Endothelial cell of umbilical vein (primary cell): ENCODE measurements around the gene N4BP2. TPM values are rescaled to one million over a fixed set of nuclear protein-coding genes. Genes with fewer than 3 reads are reported as not detected.
"Not testable (repeated sequence)": the region's sequence is repeated elsewhere in the genome, so short reads cannot be mapped to it uniquely, and the experiment has no call there.

ENCODE experiments used
- BruUV-seq: library from RNA; stranded (reverse); fragments of 400-500 nt; replicated peaks from 2 replicates; lab custom pipeline; 2021; lab: Mats Ljungman, UMichigan
- CTCF ChIA-PET: fragments of 300-600, 350-600 bp; sonication (Branson Sonifier 250); formaldehyde crosslinking; loops from one replicate; lab custom pipeline; 2021; ENCODE audit warnings: antibody characterized with exemption, inconsistent platforms; lab: Charles Lee
- POLR2A ChIA-PET: fragments of 300-600, 350-600 bp; sonication (Branson Sonifier 250); formaldehyde crosslinking; loops from one replicate; lab custom pipeline; 2021; ENCODE audit warnings: antibody characterized with exemption, inconsistent platforms; lab: Charles Lee
- DNase-seq: peaks from one replicate; pipeline ENCODE4 v3.0.0-alpha.2; 2011; ENCODE audit warnings: low read depth, low spot score
- FAIRE-seq: peaks from 2 replicates; lab custom pipeline; 2011; peaks lifted over from hg19 to GRCh38; lab: Jason Lieb, UNC
- H2AFZ ChIP-seq: 2 replicates; pipeline ENCODE4 v1.6.0; 2012; ENCODE audit warnings: low read depth, low read length, control low read depth, inconsistent platforms
- H3K27ac ChIP-seq: 2 replicates; pipeline ENCODE4 v1.5.1; 2011; ENCODE audit warnings: low read depth, mild to moderate bottlenecking, control low read depth, low read length, moderate library complexity; ENCODE audit not compliant: insufficient read depth
- H3K27me3 ChIP-seq, 2 experiments: 2 replicates each; pipeline versions ENCODE4 v1.6.0 to v1.6.1; 2011; ENCODE audit warnings: low read length in 2 of 2, mixed read lengths in 1 of 2; ENCODE audit not compliant: control insufficient read depth in 2 of 2, insufficient read depth in 2 of 2
- H3K36me3 ChIP-seq, 2 experiments: 2 replicates in 1 of 2; 3 replicates in 1 of 2; pipeline ENCODE4 v1.5.1; 2011; ENCODE audit warnings: low read length in 2 of 2, mild to moderate bottlenecking in 1 of 2, moderate library complexity in 1 of 2; ENCODE audit not compliant: control insufficient read depth in 2 of 2, insufficient read depth in 2 of 2; ENCODE audit errors: extremely low read depth in 1 of 2
- H3K4me1 ChIP-seq: 3 replicates; pipeline ENCODE4 v1.5.1; 2011; ENCODE audit warnings: mild to moderate bottlenecking, low read length; ENCODE audit not compliant: control insufficient read depth, insufficient read depth; ENCODE audit errors: extremely low read depth
- H3K4me2 ChIP-seq: 2 replicates; pipeline ENCODE4 v1.6.1; 2011; ENCODE audit warnings: low read length, control low read depth, mixed read lengths; ENCODE audit not compliant: insufficient read depth
- H3K4me3 ChIP-seq, 3 experiments: fragments of 200-600 bp in 1 of 3; sonication (generic), shearing (Covaris generic) in 1 of 3; replicated peaks in 1 of 3; 2 replicates each; pipeline ENCODE4 v1.5.1; 2011 to 2016; ENCODE audit warnings: control low read depth in 3 of 3, low read length in 3 of 3, mild to moderate bottlenecking in 2 of 3, inconsistent platforms in 1 of 3, low read depth in 1 of 3, moderate library complexity in 1 of 3; ENCODE audit not compliant: insufficient read depth in 1 of 3
- H3K79me2 ChIP-seq: 2 replicates; pipeline ENCODE4 v1.6.0; 2012; ENCODE audit warnings: low read length, inconsistent platforms; ENCODE audit not compliant: control insufficient read depth, insufficient read depth
- H3K9ac ChIP-seq: replicated peaks from 2 replicates; pipeline ENCODE3; 2011; ENCODE audit warnings: low read length, control low read depth; ENCODE audit not compliant: insufficient read depth; ENCODE audit errors: extremely low read depth
- H3K9me1 ChIP-seq: replicated peaks from 3 replicates; pipeline ENCODE4 v1.6.0; 2011; ENCODE audit warnings: mild to moderate bottlenecking, low read length; ENCODE audit not compliant: control insufficient read depth, insufficient read depth; ENCODE audit errors: extremely low read depth
- H3K9me3 ChIP-seq: replicated peaks from 2 replicates; pipeline ENCODE4 v1.5.1; 2012; ENCODE audit warnings: low read length, inconsistent platforms; ENCODE audit not compliant: control insufficient read depth, insufficient read depth
- H4K20me1 ChIP-seq: replicated peaks from 2 replicates; pipeline ENCODE3; 2011; ENCODE audit warnings: mild to moderate bottlenecking, low read length; ENCODE audit not compliant: control insufficient read depth, insufficient read depth; ENCODE audit errors: extremely low read depth
- CTCF ChIP-seq, 2 donors: IDR thresholded peaks; 1 replicate in 1 of 2; 2 replicates in 1 of 2; pipeline ENCODE4 v1.5.1; 2011; ENCODE audit warnings: low read length in 2 of 2, mild to moderate bottlenecking in 2 of 2, moderate library complexity in 2 of 2, control low read depth in 1 of 2, inconsistent platforms in 1 of 2, low read depth in 1 of 2; ENCODE audit not compliant: insufficient read depth in 1 of 2; ENCODE audit errors: extremely low read depth in 1 of 2
- EZH2 ChIP-seq: IDR thresholded peaks from 2 replicates; pipeline ENCODE4 v1.6.1; 2012; ENCODE audit warnings: borderline replicate concordance, low read depth, mild to moderate bottlenecking, moderate library complexity, low read length, inconsistent platforms; ENCODE audit not compliant: severe bottlenecking
- FOS ChIP-seq: IDR thresholded peaks from 2 replicates; pipeline ENCODE4 v1.6.1; 2011; ENCODE audit warnings: mild to moderate bottlenecking, low read length, moderate library complexity, borderline replicate concordance; ENCODE audit not compliant: insufficient read depth
- GATA2 ChIP-seq: IDR thresholded peaks from 2 replicates; pipeline ENCODE4 v1.7.0; 2011; ENCODE audit warnings: low read depth, mild to moderate bottlenecking, moderate library complexity, mixed read lengths, low read length; ENCODE audit not compliant: insufficient read length, insufficient read depth
- JUN ChIP-seq: IDR thresholded peaks from 2 replicates; pipeline ENCODE4 v1.6.1; 2011; ENCODE audit warnings: borderline replicate concordance, low read depth; ENCODE audit not compliant: insufficient read length, insufficient read depth
- MAX ChIP-seq: IDR thresholded peaks from 2 replicates; pipeline ENCODE4 v1.6.1; 2011; ENCODE audit not compliant: insufficient read depth, insufficient read length
- MYC ChIP-seq: IDR thresholded peaks from one replicate; pipeline ENCODE4 v1.6.1; 2011; ENCODE audit warnings: mild to moderate bottlenecking, low read depth, low read length
- POLR2A ChIP-seq: IDR thresholded peaks from 2 replicates; pipeline ENCODE4 v1.6.1; 2012; ENCODE audit warnings: low read depth, mild to moderate bottlenecking, control low read depth, low read length
- POLR2AphosphoS5 ChIP-seq: IDR thresholded peaks from 2 replicates; pipeline ENCODE4 v1.6.1; 2012; ENCODE audit warnings: low read depth, mild to moderate bottlenecking, control low read depth, low read length, moderate library complexity; ENCODE audit not compliant: insufficient read depth
- dilution Hi-C: fragments of 300-500 bp; cut with MboI; formaldehyde crosslinking; loops from one replicate; pipeline ENCODE4 v1.15.0; 2019; ENCODE audit warnings: low sequenced_read_pairs; ENCODE audit not compliant: extremely low pct_ligation_motif_present
- intact Hi-C: fragments of 100-400 bp; cut with micrococcal nuclease; formaldehyde crosslinking; loops from one replicate; pipeline ENCODE4 v1.10.0; 2022
- polyA plus RNA-seq, 4 experiments: library from polyadenylated mRNA; depleted of rRNA in 3 of 4; stranded (reverse) in 3 of 4; unstranded in 1 of 4; fragments of >200 nt; gene quantifications; 2 replicates each; pipeline versions ENCODE4 v1.2.1 to v1.2.3, GENCODE V29; 2011 to 2012; ENCODE audit warnings: missing spikeins in 1 of 4
- total RNA-seq: library from RNA; stranded (reverse); gene quantifications from 2 replicates; pipeline ENCODE4 v1.2.3, GENCODE V29; 2021

The N4BP2 gene
- total and polyA plus RNA-seq, 2 donors (not counting 3 experiments of a cell fraction or from before 2014, with no cell fraction given): 0.87 to 6.9 TPM

- no peak overlapping the region for H2AFZ ChIP-seq
- H4K20me1 ChIP-seq: no peaks in the 10 kb centered on the region
- ChIA-PET CTCF (interaction anchor here (1.8 kb wide), 1 partner anchor 172 kb away, joined by 6 read pairs; no protein-coding TSS in a partner anchor), POLR2A (no interaction called here)
- H3K79me2 ChIP-seq: no peaks in the 10 kb centered on the region
- intact Hi-C loops: no loop called here
- H3K9ac ChIP-seq: no peak overlapping the region
- H3K4me1 ChIP-seq: no peaks in the 10 kb centered on the region
- H3K36me3 ChIP-seq: no peaks in the 10 kb centered on the region
- H3K27me3 ChIP-seq: no peaks in the 10 kb centered on the region
- DNase-seq: no peak
- H3K27ac ChIP-seq: no peak overlapping the region
- no peaks in the 10 kb centered on the region for H3K9me3 ChIP-seq
- no peak overlapping the region for H3K4me2 ChIP-seq
- dilution Hi-C loops: no loop called here
- H3K9me1 ChIP-seq: no peaks in the 10 kb centered on the region
- no peak for FAIRE-seq
- H3K4me3 ChIP-seq: no peak overlapping the region
- TF ChIP-seq EZH2 (no peak), POLR2A (no peak), MYC (no peak), GATA2 (no peak), JUN (no peak), FOS (no peak), POLR2AphosphoS5 (no peak), MAX (no peak), CTCF (IDR thresholded peaks at IDR 0.05; ENCODE audit: extremely low read depth in 1 of 2, insufficient read depth in 1 of 2, low read depth in 1 of 2, low read length in 2 of 2) (no peak)
- no TSS peak for BruUV-seq
These were observed 88.1 kb downstream of the N4BP2 start for GRCh38 chr4:40144716-40145115.

- H3K9me3 ChIP-seq, H3K36me3 ChIP-seq, H3K27me3 ChIP-seq, FAIRE-seq, H3K4me1 ChIP-seq, H3K4me2 ChIP-seq, BruUV-seq, H3K79me2 ChIP-seq, H4K20me1 ChIP-seq, H3K4me3 ChIP-seq, intact Hi-C loops, POLR2A ChIA-PET, H2AFZ ChIP-seq, dilution Hi-C loops, H3K9me1 ChIP-seq, CTCF ChIA-PET, H3K9ac ChIP-seq, DNase-seq, H3K27ac ChIP-seq: not testable (repeated sequence)
These were observed 90.8 kb downstream of the N4BP2 start for GRCh38 chr4:40147490-40147889.
